Measurements from ENCODE around the gene HAND2. TPM values are rescaled to one million over a fixed set of nuclear protein-coding genes. Genes with fewer than 3 reads are reported as not detected.

The HAND2 gene
- polyA plus RNA-seq, 1 experiment: 2.4 TPM

- no peaks in the 10 kb centered on the region for H3K9me3 ChIP-seq (ENCODE audit: control insufficient read depth, insufficient read depth, low read length)
- CTCF ChIA-PET: no interaction called here
Observed at GRCh38 chr4:173545440-173545839, 15.4 kb upstream of the HAND2 start.

GRCh38 chr4:173543266-173543665 is 13.2 kb upstream of the HAND2 start:
- H3K27me3 ChIP-seq (ENCODE audit: control insufficient read depth, insufficient read depth, low read length): peaks cover 30% of the 10 kb centered on the region

More at GRCh38 chr4:173545440-173545839, 15.4 kb upstream of the HAND2 start:
- TF ChIP-seq CTCF (IDR thresholded peaks at IDR 0.05; ENCODE audit: low read depth, low read length): no peak
- Histone ChIP-seq H3K27me3 (ENCODE audit: control insufficient read depth, insufficient read depth, low read length) (peaks cover 9% of the 10 kb centered on the region), H3K4me3 (ENCODE audit: low read depth, low read length) (no peak overlapping the region), H3K27ac (ENCODE audit: low read depth, low read length) (no peak overlapping the region)
- POLR2A ChIA-PET: no interaction called here
- DNase-seq (ENCODE audit: low read depth, low spot score): no peak

DNA sequence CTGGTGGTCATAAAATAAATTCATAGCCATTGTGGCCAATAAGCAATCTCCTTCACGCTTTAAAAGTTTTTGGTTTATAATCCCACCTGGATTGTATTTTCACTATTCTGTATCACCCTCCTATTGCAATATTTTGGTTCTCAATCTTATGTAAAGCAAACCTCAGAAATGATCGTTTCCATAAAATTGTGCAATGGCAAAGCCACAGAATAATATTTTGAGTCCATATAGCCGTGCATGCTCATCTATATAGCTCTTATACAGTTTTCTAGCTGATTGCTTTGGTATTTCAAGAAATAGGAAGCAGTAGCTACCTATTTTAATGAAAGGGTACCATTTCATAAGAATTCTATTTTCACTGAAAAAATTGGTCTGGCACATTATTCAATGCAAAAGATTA is 10.0 kb upstream of the HAND2 start:
- DNase-seq (ENCODE audit: low read depth, low spot score): no peak
- ChIA-PET CTCF (interaction anchor here (1.8 kb wide), 1 partner anchor 46 kb away, joined by 5 read pairs; no protein-coding TSS in a partner anchor), POLR2A (no interaction called here)
- TF ChIP-seq CTCF (IDR thresholded peaks at IDR 0.05; ENCODE audit: low read depth, low read length): no peak
- no peak overlapping the region for H3K4me3 ChIP-seq (ENCODE audit: low read depth, low read length)
- H3K27ac ChIP-seq (ENCODE audit: low read depth, low read length): no peak overlapping the region
- H3K9me3 ChIP-seq (ENCODE audit: control insufficient read depth, insufficient read depth, low read length): no peaks in the 10 kb centered on the region
- H3K27me3 ChIP-seq (ENCODE audit: control insufficient read depth, insufficient read depth, low read length): peaks cover 59% of the 10 kb centered on the region

More at GRCh38 chr4:173543266-173543665, 13.2 kb upstream of the HAND2 start:
- H3K27ac ChIP-seq (ENCODE audit: low read depth, low read length): no peak overlapping the region
- no peaks in the 10 kb centered on the region for H3K9me3 ChIP-seq (ENCODE audit: control insufficient read depth, insufficient read depth, low read length)
- no peak for DNase-seq (ENCODE audit: low read depth, low spot score)
- TF ChIP-seq CTCF (IDR thresholded peaks at IDR 0.05; ENCODE audit: low read depth, low read length): no peak
- ChIA-PET POLR2A (no interaction called here), CTCF (no interaction called here)
- no peak overlapping the region for H3K4me3 ChIP-seq (ENCODE audit: low read depth, low read length)

DNA sequence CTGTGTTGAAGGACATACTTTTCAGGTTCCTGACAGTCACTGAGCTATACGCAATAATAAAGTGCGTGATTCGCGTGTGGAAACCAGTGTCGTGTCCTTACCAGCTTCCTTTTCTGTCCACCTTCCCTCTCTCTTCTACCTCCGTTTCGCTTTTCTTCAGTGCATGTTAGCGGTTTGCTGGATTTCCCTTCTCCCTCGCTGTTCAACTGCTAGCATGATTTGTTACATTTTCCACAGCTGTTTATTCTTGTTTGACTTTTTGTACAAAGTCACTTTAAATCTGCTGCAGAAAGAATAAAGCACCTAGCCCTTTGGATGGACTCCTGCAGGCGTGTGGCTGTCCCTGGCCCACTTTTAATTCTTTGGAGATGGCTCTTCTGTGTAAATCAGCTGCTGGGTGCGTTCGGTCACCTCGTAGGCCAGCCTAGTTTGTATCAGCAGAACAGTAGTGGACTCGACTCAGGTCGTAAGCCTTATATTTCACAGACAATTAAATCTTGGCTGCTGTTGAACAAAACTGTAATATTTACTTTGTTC is 8.9 kb upstream of the HAND2 start:
- Histone ChIP-seq H3K4me3 (ENCODE audit: low read depth, low read length) (peak overlapping the region; percentile 1; the same call in 1 of the 2 replicates), H3K27ac (ENCODE audit: low read depth, low read length) (no peak overlapping the region), H3K9me3 (ENCODE audit: control insufficient read depth, insufficient read depth, low read length) (no peaks in the 10 kb centered on the region), H3K27me3 (ENCODE audit: control insufficient read depth, insufficient read depth, low read length) (peaks cover 67% of the 10 kb centered on the region)
- ChIA-PET POLR2A (no interaction called here), CTCF (interaction anchor here (0.7 kb wide), 1 partner anchor 622 kb away, joined by 3 read pairs; no protein-coding TSS in a partner anchor)
- TF ChIP-seq CTCF (IDR thresholded peaks at IDR 0.05; ENCODE audit: low read depth, low read length): no peak
- DNase-seq (ENCODE audit: low read depth, low spot score): no peak

GRCh38 chr4:173538148-173538908 is 8.3 kb upstream of the HAND2 start:
- H3K27me3 ChIP-seq (ENCODE audit: control insufficient read depth, insufficient read depth, low read length): peaks cover 73% of the 10 kb centered on the region
- no peak for TF ChIP-seq CTCF (IDR thresholded peaks at IDR 0.05; ENCODE audit: low read depth, low read length)
- no peak for DNase-seq (ENCODE audit: low read depth, low spot score)
- CTCF ChIA-PET: interaction anchor here (0.7 to 0.8 kb wide), 2 partner anchors 44 to 623 kb away, joined by 3 read pairs; no protein-coding TSS in a partner anchor
- H3K4me3 ChIP-seq (ENCODE audit: low read depth, low read length): peak overlapping the region; percentile 11; the same call in 1 of the 2 replicates
- POLR2A ChIA-PET: no interaction called here
- H3K27ac ChIP-seq (ENCODE audit: low read depth, low read length): no peak overlapping the region
- H3K9me3 ChIP-seq (ENCODE audit: control insufficient read depth, insufficient read depth, low read length): no peaks in the 10 kb centered on the region

Data from AG04450 (cell line).